Globus pallidus (tissue), 1 donor: ENCODE data around the gene ECT2.
"Not testable (repeated sequence)": the region's sequence is repeated elsewhere in the genome, so short reads cannot be mapped to it uniquely, and the experiment has no call there.

Source experiments
- DNase-seq: peaks from one replicate; pipeline ENCODE4 v3.0.0-alpha.2; 2015; ENCODE audit warnings: low spot score

Gene ECT2, protein sequence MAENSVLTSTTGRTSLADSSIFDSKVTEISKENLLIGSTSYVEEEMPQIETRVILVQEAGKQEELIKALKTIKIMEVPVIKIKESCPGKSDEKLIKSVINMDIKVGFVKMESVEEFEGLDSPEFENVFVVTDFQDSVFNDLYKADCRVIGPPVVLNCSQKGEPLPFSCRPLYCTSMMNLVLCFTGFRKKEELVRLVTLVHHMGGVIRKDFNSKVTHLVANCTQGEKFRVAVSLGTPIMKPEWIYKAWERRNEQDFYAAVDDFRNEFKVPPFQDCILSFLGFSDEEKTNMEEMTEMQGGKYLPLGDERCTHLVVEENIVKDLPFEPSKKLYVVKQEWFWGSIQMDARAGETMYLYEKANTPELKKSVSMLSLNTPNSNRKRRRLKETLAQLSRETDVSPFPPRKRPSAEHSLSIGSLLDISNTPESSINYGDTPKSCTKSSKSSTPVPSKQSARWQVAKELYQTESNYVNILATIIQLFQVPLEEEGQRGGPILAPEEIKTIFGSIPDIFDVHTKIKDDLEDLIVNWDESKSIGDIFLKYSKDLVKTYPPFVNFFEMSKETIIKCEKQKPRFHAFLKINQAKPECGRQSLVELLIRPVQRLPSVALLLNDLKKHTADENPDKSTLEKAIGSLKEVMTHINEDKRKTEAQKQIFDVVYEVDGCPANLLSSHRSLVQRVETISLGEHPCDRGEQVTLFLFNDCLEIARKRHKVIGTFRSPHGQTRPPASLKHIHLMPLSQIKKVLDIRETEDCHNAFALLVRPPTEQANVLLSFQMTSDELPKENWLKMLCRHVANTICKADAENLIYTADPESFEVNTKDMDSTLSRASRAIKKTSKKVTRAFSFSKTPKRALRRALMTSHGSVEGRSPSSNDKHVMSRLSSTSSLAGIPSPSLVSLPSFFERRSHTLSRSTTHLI

DNA sequence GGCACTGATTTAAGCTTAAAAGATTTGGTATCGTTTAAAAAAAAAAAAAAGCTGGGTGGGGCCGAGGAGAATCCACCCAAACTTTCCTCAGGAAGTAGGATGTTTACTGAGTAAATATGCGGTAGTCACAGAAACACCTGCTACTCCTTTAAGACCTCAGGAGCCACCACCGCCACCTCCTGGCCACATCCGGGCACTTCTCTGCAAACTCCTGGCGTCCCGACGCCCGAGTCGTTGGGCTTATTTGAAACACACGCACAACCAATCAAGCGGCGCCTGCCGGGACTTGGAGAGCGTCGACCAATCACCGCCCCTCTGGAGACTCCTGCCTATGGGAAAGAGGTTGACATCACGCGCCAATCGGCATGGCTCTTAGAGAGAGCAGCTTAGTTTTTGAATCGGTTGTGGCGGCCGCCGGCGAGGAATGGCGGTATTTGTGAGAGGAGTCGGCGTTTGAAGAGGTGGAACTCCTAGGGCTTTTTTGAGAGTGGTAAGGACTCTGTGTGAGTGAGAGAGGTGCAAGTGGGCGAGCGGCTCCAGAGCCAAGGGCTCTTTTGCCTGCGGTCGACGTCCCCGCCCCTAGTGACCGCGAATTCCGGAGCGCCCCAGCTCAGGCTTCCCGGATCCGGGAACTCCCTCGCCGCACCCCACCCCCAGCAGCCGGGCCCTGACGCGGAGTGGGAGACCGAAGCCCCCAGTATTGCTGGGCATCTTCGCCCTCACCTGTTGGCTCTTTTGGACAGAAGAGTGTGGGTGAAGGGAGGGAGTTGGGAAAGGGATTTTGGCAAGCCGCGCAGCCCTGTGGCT lies at the start of gene ECT2:
TSS of gene ECT2 (plus strand) at position 359 of the 807 bp plus-strand sequence. CDS start 3,805 bp downstream, outside the sequence.
- DNase-seq, result peak; percentile 100

DNA sequence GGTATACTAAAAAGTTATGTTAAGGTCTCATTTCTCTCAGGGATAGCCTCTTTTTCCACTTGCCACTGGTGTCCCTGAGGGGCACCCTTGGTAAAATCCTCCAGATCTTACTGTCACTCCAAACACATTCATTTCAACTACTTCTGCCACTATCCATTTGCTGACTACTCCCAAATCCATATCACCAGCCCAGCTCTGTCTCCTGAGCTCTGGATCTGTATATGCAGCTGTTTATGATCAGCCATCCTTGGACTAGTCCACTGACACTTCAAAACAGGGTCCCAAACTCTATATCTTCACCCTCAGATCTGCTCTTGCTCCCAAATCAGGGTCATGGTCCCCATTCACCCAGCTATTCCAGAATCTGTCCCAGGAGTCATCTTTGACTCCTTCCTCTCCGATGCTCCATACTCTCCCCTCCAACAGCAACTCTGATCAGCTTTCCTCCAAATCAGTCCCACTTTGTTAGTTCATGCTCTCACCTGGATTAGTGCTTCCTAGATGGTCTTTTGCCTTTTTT lies 49.5 kb upstream of the ECT2 start:
- DNase-seq, result no peak

DNA sequence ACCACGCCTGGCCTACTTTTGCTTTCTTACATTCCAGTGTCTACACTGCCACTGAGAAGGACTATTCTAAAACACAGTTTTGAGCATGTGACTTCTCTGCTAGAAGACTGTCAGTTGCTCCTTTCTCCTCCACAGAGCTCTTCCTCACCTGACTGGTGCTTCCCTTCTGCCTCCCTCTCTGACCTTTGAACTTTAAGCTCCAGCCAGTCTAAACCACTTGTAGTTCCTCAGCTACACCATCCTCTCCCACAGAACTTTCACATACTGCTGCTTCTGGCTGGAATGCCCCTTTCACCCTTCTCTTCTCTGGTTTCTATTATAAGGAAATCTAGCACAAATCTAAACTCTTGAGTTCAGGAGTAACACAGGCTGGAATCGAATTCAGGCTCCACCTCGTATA lies 48.8 kb upstream of the ECT2 start:
- DNase-seq, result no peak

DNA sequence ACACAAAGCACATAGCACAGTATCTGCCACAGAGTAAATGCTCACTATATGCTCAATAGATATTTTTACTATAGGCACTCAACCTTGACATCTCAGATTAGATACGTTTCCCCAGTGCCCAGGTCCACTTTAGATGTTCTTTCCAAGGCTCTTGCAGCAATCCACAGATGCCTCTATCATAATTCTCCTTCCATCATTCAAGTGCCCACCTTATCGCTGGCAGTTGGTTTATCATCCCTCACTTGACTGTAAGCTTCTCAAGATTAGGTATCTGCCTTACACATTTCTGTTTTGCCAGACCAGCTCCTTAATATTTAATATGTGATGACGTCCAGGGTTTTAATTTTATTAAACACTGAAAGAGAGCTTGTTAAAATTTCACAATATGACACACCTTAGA lies 48.3 kb upstream of the ECT2 start:
- DNase-seq, result no peak

DNA sequence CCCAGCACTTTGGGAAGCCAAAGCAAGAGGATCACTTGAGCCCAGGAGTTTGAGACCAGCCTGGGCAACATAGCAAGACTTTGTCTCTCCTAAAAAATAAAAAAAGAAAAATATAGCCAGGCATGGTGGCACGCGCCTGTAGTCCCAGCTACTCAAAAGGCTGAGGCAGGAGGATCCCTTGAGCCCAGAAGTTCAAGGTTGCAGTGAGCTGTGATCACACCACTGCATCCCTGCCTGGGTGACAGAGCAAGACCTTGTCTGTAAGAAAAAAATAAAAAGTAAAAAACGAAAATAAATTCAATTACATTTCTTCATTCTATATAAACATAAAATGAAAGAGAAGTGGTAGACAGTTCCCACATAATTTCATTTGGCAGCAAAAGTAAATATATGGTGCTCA lies 47.8 kb upstream of the ECT2 start:
- not testable (repeated sequence) for DNase-seq

DNA sequence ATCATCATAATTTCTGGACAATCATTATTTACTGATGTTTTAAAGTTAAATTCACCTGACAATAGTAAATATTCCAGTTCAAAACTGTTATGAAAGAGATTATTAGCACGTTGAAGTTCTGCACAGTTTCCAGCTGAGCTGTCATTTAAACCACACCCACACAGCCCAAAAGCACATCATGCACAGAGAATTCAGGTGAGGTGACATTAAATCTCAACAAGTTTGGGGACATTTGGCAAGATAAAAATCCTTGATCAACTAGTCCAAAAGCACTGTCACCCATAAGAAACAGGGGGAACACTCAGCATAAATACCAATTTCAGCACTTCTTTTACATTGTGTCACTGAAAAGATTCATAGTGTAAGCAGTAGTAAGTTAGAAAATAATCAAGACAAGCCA lies 46.5 kb upstream of the ECT2 start:
- DNase-seq, result no peak

DNA sequence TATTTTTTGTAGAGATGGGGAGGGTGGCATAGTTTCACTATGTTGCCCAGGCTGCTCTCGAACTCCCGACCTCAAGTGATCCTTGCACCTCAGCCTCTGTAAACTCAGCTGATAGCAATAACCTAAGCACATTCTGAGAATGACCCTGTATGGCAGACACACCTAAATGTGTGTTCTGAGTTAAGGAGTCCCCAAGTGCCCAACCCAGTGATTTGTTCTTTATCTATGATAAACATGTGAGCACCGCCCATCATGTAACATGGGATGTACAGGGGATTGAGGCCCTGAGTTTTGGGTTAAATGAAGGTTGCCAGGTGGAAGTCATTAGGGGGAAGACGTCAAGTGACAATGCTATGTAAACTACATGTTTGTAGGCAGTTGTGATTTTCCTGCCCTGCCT lies 45.4 kb upstream of the ECT2 start:
- no peak for DNase-seq

DNA sequence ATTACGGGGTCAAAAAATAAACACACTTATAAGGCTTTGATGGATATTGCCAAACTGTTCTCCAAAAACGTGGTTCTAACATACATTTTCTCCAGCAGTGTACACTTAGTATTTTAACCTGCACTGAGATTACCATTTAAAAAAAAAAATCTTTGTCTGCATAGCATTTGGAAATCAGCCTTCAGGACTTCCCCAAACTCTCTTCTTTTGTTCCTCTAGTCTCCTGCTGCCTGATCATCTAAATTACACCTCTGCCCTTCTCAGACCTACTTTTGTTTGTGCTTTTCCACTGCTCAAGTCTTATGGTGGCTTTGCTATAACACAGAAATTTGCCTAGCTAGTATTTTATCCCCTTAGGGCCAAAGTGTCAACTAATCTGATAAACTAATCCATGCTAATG lies 43.5 kb upstream of the ECT2 start:
- DNase-seq, result no peak

DNA sequence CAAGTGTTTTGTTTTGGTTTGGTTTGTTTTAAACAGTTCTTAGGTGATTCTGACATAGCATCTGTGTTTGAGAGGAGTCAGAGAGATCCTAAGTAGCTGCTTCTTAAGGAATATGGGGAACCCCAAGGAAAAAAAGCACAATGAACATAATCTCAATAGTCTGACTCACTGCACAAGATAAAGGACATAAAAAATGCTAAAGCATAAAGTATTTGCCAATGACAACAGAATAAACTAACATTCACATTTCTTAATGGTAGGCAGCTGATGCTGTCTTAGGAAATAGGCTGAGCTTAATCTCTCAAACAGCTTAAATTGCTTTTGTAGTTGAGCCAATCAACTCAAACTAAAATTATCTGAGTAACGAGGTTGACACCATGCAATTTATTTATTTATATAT lies 42.6 kb upstream of the ECT2 start:
- no peak for DNase-seq

DNA sequence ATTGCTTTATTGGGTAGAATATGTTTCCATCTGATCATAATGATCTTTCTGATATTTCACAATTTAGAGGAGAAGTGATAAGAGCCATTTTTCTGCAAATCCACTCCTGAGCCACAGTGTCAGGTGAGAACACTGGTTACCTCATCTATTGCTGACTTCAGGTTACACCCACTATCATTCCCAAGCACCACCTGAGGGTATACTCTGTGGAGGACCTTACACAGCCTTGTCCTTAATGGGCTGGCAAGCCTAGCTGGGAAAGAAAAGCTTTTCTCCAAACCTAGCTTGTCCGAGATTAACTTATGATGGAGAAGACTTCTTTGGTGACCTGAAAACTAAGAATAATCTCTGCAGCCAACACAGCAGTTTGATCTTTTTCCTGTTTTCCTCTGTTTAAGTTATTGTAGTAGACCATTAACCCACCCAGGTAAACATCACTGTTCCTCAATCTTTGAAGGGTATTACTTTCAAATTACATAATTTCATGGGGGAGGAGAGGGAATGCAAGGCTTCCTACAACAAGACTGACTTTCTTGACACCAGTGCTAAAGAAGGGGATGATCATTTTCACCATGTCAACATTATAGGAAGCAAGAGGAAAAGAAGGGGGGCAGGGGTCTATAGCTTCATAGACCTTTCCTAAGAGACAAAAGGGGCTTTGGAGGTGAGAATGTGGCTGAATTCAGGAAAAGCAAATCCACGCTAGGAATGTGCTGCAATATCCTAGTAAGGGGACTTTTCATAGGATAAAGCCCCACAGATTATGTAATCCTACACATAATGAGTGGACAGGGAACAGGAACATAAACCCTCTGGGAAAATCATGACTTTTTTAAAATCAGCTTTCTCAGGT lies 41.4 kb upstream of the ECT2 start:
- no peak for DNase-seq

DNA sequence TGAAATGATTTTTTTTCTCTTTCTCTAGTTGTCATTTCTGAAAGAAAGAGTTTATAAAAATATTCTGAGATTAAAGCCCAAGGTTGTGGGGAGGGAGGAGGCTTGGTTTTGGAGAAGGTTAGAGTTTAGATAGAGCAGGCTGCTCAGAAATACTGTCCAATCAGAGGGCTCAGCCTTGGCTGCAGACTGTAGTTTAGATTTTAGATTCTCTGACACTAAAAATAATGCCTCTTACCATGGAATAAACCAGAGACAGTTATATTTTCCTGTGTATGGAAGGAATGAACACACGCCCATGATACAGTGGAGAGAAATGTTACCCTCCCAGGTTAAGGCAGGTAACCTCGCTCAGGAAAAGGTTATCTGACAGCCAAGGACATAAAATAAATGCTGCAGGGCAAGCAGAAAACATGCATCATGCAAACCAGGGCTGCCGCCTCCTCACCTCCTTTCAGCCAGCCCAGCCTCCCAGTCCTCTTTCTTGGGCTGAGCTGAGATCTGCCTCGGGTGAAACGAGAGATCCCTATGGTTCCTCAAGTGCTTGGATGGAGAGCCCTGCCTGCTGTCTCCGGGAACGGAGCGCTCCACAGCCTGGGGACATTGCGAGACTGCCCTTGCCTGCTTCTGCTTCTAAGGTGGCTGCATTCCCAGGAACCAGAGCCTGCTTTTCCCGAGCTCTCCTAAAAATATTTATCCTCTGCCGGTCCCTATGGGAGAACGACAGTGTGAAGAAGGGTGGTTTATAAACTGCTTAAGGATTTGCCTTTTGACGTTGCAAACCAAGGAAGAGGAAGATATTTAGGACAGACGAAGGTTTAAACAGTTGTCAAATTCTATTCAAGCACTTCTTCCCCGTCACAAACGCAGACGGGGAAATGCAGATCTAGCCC lies 40.5 kb upstream of the ECT2 start:
- peak; percentile 26 for DNase-seq

DNA sequence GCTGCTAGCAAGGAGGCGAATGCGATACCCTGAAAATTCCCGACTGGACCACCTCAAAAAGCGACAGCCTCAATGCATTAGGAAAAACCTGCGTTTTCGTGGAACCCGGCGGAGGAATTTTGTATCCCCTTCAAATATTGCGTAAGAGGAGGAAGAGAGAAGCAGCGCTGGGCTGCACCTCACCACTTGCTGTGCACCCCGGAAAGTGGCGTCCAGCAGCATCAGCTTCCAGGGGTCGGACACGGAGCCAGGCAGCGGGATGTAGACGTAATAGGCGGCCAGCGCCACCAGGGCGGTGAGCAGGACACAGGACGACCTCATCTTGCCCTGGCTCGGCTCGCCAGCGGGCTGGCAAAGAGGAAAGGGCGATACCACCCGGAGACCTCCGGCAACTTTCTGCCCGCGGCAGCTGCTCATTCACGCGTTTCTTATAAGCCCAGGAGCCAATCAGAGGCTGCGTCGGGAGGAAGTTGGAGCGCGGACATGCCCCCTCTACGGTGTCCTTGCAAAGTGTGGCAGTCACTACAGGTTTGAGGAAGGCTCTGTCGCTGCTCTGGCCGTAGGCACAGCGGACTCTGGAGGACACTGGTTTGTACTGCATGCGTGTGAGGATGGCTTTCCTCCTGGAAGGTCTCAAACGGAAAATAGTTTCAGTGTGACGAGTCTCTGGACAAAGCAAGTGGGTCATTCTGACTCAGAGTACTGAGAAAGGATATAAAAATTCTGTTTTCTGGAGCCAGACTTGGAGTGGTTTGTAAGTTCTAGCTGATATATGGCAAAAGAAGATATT lies 39.7 kb upstream of the ECT2 start, which contains the start of gene NCEH1:
TSS of gene NCEH1 (minus strand) at position 404 of the 790 bp plus-strand sequence. CDS start at position 321, 83 bp downstream.
- DNase-seq, result peak; percentile 86

DNA sequence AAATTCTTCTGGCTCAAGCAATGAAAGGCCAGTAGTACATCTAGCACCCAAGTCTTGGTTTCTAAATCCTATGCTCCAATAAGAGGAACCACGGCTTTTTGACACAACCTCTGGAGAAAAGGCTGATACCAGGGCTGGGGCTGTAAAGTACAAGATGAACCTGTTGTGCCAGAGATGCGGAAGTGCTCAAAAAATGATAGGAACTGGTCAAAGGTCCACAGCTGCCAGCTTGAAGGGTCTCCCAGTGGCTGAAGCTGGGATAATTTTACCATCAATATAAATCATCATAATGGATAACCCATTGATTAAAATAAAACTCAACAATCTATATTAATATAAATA lies 39.1 kb upstream of the ECT2 start:
- no peak for DNase-seq

DNA sequence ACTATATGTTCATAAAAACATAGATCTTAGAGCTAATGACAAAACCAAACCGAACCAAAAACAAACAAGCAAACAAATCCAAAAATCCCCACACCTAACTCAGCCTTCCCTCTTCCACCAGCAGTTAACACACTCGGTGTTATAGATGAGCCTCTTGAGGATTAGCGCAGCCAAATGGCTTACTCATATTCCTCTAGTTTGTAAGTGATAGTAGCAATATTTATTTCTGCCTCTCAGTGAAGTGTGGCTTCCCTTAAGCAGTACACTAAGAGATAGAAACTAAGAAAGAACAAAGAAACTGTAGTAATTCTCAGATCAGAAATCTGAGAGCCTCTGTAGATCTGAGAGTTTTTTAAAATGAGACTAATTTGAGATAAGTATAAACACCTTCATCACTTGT lies 37.2 kb upstream of the ECT2 start:
- no peak for DNase-seq

DNA sequence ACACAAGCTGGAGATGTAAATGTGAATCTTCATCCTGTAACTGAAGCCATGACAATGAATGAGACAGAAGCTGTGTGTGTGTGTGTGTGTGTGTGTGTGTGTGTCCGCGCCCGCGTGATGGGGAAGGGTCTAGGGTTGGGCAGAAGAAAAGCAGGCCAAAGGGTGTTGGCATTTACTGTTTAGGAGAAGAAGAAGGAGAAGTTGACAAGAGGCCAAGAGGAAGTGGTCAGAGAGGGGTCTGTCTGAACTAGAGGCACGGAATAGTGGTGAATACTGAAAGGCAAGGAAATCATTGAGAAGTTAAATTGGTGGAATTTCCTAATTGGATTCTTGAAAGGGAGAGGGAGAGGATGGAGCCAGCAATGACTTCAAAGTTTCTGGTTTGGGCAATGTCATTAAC lies 34.0 kb upstream of the ECT2 start:
- DNase-seq, result peak; percentile 42

DNA sequence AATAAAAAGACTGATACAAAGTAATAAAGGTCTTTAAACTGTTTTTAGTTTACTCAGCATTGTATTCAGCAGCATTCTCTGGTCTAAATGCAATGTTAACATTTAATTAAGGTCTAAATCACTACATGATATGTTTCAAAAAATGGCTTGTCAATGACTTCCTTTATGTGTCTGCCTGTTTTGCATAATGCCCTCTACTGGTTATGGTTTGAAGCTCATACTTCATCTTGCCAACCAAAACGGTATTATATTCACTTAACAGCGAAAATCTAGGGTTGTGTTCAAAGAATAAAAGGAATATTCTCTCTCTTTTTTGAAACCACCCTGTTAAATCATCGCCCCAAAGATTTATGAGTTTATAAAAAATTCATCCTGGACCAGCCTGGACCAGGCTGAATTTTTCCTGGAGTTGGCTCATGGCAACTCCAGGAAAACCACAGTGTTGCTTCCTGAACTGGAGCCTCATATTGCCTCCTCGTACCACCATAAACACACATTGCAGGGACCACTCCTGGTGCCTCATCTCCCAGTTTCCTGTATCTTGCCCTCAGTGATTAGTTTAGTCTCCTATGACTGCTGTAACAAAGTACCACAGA lies 32.9 kb upstream of the ECT2 start:
- no peak for DNase-seq

DNA sequence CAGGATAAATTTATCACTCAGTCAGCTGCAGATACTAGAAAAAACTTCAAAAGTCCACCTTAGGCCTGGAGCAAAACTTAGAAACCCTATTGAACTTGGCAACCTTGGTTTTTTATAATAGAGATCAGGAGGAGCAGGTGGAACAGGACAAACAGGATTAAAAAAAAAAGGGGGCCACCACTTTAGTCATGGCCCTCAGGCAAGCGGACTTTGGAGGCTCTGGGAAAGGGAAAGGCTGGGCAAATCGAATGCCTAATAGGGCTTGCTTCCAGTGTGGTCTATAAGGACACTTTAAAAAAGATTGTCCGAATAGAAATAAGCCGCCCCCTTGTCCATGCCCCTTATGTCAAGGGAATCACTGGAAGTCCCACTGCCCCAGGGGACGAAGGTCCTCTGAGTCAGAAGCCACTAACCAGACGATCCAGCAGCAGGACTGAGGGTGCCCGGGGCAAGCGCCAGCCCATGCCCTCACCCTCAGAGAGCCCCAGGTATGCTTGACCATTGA lies 27.9 kb upstream of the ECT2 start:
- DNase-seq, result not testable (repeated sequence)

DNA sequence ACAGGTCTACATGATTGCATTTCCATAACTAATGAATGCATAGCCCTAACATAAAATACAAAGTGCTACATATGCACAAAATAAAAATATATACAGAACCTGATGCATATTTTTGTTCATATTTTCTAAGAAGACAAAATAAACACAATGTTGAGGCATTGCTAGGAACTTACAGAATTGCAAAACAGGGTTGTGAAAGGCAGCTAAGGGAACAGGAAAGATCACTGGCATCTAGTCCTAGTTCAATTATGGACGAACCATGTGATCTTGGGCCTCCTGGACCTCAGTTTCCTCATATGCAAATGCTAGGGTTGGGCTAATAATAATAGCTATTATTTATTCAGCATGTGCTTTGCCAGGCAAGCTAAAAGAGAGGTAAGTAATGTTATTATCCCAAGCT lies 24.1 kb upstream of the ECT2 start:
- no peak for DNase-seq

DNA sequence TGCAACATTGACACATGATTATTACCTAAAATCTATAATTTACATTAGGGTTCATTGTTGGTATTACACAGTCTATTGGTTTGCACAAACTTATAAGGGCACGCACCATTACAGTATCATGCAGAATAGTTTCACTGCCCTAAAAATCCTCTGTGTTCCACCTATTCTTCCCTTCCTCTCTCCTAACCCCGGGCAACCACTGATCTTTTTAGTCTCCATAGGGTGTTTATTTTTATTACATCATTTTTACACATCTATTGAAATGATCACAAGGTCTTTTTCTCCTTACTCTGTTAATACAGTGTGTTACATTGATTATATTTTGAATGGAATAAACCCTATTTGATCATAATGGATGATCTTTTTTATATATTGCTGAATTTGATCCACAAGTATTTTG lies 15.5 kb upstream of the ECT2 start:
- DNase-seq, result no peak
